Keratinocyte (primary cell): ENCODE measurements around the gene RNU1-2. TPM values are rescaled to one million over a fixed set of nuclear protein-coding genes. Genes with fewer than 3 reads are reported as not detected.
"Not testable (repeated sequence)": the region's sequence is repeated elsewhere in the genome, so short reads cannot be mapped to it uniquely, and the experiment has no call there.

Experiments used
- DNase-seq: peaks from one replicate; pipeline ENCODE4 v3.0.0-alpha.2; 2011; ENCODE audit warnings: low read depth, missing footprints, low spot score
- FAIRE-seq: peaks from 2 replicates; lab custom pipeline; 2011; peaks lifted over from hg19 to GRCh38; lab: Jason Lieb, UNC
- H2AFZ ChIP-seq: 2 replicates; pipeline ENCODE4 v1.6.0; 2012; ENCODE audit warnings: low read length, control low read depth, inconsistent platforms; ENCODE audit not compliant: control insufficient read depth
- H3K27ac ChIP-seq: 2 replicates; pipeline ENCODE4 v1.5.1; 2011; ENCODE audit warnings: low read length; ENCODE audit not compliant: control insufficient read depth, insufficient read depth
- H3K27me3 ChIP-seq: 3 replicates; pipeline ENCODE4 v1.6.0; 2011; ENCODE audit warnings: low read length; ENCODE audit not compliant: control insufficient read depth, insufficient read depth; ENCODE audit errors: extremely low read depth
- H3K36me3 ChIP-seq, 2 experiments: 2 replicates in 1 of 2; 3 replicates in 1 of 2; pipeline ENCODE4 v1.5.1; 2011; ENCODE audit warnings: low read length in 2 of 2, mild to moderate bottlenecking in 1 of 2; ENCODE audit not compliant: control insufficient read depth in 2 of 2, insufficient read depth in 2 of 2; ENCODE audit errors: extremely low read depth in 1 of 2
- H3K4me1 ChIP-seq: 3 replicates; pipeline ENCODE4 v1.5.1; 2011; ENCODE audit warnings: low read length; ENCODE audit not compliant: control insufficient read depth, insufficient read depth; ENCODE audit errors: extremely low read depth
- H3K4me2 ChIP-seq: 3 replicates; pipeline ENCODE4 v1.6.0; 2011; ENCODE audit warnings: low read depth, low read length; ENCODE audit not compliant: control insufficient read depth, insufficient read depth; ENCODE audit errors: extremely low read depth
- H3K4me3 ChIP-seq, 3 experiments: fragments of 200-600 bp in 1 of 3; sonication (generic) in 1 of 3; 2 replicates in 2 of 3; 3 replicates in 1 of 3; pipeline ENCODE4 v1.5.1; 2011 to 2016; ENCODE audit warnings: low read length in 3 of 3, mild to moderate bottlenecking in 3 of 3, control low read depth in 2 of 3, inconsistent platforms in 1 of 3, low read depth in 1 of 3, mixed read lengths in 1 of 3, mixed run types in 1 of 3, moderate library complexity in 1 of 3; ENCODE audit not compliant: control insufficient read depth in 2 of 3, insufficient read depth in 2 of 3; ENCODE audit errors: extremely low read depth in 1 of 3
- H3K79me2 ChIP-seq: 2 replicates; pipeline ENCODE4 v1.6.0; 2012; ENCODE audit warnings: low read length; ENCODE audit not compliant: control insufficient read depth, insufficient read depth
- H3K9ac ChIP-seq: 3 replicates; pipeline ENCODE4 v1.6.0; 2011; ENCODE audit warnings: low read length; ENCODE audit not compliant: control insufficient read depth, insufficient read depth; ENCODE audit errors: extremely low read depth
- H3K9me1 ChIP-seq: 3 replicates; pipeline ENCODE4 v1.6.0; 2011; ENCODE audit warnings: low read length; ENCODE audit not compliant: control insufficient read depth, insufficient read depth; ENCODE audit errors: extremely low read depth
- H3K9me3 ChIP-seq: 2 replicates; pipeline ENCODE4 v1.5.1; 2012; ENCODE audit warnings: low read depth, low read length; ENCODE audit not compliant: control insufficient read depth
- H4K20me1 ChIP-seq: 3 replicates; pipeline ENCODE4 v1.6.0; 2011; ENCODE audit warnings: low read length; ENCODE audit not compliant: control insufficient read depth, insufficient read depth; ENCODE audit errors: extremely low read depth
- dilution Hi-C: fragments of 300-500 bp; cut with MboI; formaldehyde crosslinking; loops from one replicate; pipeline ENCODE4 v1.7.0; 2020; ENCODE audit warnings: low sequenced_read_pairs; ENCODE audit not compliant: extremely low pct_ligation_motif_present
- polyA plus RNA-seq, 5 experiments: library from polyadenylated mRNA; depleted of rRNA in 3 of 5; stranded (reverse) in 3 of 5; stranded (forward) in 1 of 5; unstranded in 1 of 5; fragments of >200 nt; gene quantifications; 1 replicate in 1 of 5; 2 replicates in 3 of 5; 3 replicates in 1 of 5; pipeline versions ENCODE4 v1.2.1 to v1.2.3, GENCODE V29; 2011 to 2012; ENCODE audit warnings: missing spikeins in 2 of 5, low read depth in 1 of 5, low replicate concordance in 1 of 5

The RNU1-2 gene
- polyA plus RNA-seq, 1 donor (not counting 4 experiments of a cell fraction or from before 2014, with no cell fraction given), result 67.0 TPM

- H3K4me1 ChIP-seq, H3K9me3 ChIP-seq, H3K9me1 ChIP-seq, dilution Hi-C loops, H3K27me3 ChIP-seq, H3K79me2 ChIP-seq, H3K36me3 ChIP-seq, H2AFZ ChIP-seq, H4K20me1 ChIP-seq, FAIRE-seq: not testable (repeated sequence)
- Histone ChIP-seq H3K9ac (peak overlapping the region; percentile 34), H3K27ac (peak overlapping the region; percentile 42), H3K4me2 (peak overlapping the region; percentile 67), H3K4me3 (peak overlapping the region in 2 of 3 experiments; percentile 11 to 24)
- DNase-seq, result peak; percentile 48
These were observed 706 bp downstream of the RNU1-2 start for GRCh38 chr1:16896316-16897055.

- FAIRE-seq, H3K4me3 ChIP-seq, H3K4me1 ChIP-seq, H2AFZ ChIP-seq, H4K20me1 ChIP-seq, H3K9ac ChIP-seq, H3K9me1 ChIP-seq, H3K79me2 ChIP-seq, dilution Hi-C loops, H3K27me3 ChIP-seq, H3K27ac ChIP-seq, H3K9me3 ChIP-seq, DNase-seq, H3K36me3 ChIP-seq, H3K4me2 ChIP-seq: not testable (repeated sequence)
These were observed 1.9 kb downstream of the RNU1-2 start for GRCh38 chr1:16897653-16898052.

- FAIRE-seq, H3K9me1 ChIP-seq, H2AFZ ChIP-seq, H3K4me1 ChIP-seq, H3K36me3 ChIP-seq, H3K9ac ChIP-seq, H3K79me2 ChIP-seq, DNase-seq, dilution Hi-C loops, H3K9me3 ChIP-seq, H3K27me3 ChIP-seq, H3K27ac ChIP-seq, H3K4me2 ChIP-seq, H4K20me1 ChIP-seq, H3K4me3 ChIP-seq: not testable (repeated sequence)
These were observed 2.5 kb downstream of the RNU1-2 start for GRCh38 chr1:16898298-16898697.

GRCh38 chr1:16899020-16899419, 3.2 kb downstream of the RNU1-2 start:
- H3K36me3 ChIP-seq, H2AFZ ChIP-seq, H3K79me2 ChIP-seq, H3K27ac ChIP-seq, H3K9me3 ChIP-seq, H3K9me1 ChIP-seq, dilution Hi-C loops, H3K4me2 ChIP-seq, H3K27me3 ChIP-seq, H3K4me3 ChIP-seq, DNase-seq, H3K9ac ChIP-seq, H4K20me1 ChIP-seq, FAIRE-seq: not testable (repeated sequence)
- peaks cover 15% of the 10 kb centered on the region for H3K4me1 ChIP-seq
